IMR-90 (cell line): ENCODE results near the gene AKAP1. TPM values are rescaled to one million over a fixed set of nuclear protein-coding genes. Genes with fewer than 3 reads are reported as not detected.

ENCODE experiments used
- ATAC-seq: fragments of 200-7000 bp; cut with Tn5 transposase; 2 replicates; pipeline ENCODE4 v1.9.1; 2020; ENCODE audit warnings: low read depth, mild to moderate bottlenecking, moderate library complexity
- BruUV-seq: library from RNA; stranded (reverse); fragments of 400-500 nt; replicated peaks from 2 replicates; lab custom pipeline; 2021; lab: Mats Ljungman, UMichigan
- CTCF ChIA-PET: fragments of 300-600 bp; formaldehyde crosslinking; extraction: SDS; loops from one replicate; lab custom pipeline; 2021; ENCODE audit warnings: antibody characterized with exemption; lab: Yijun Ruan, JAX
- POLR2A ChIA-PET: fragments of 300-600 bp; sonication (Branson Sonifier 250); formaldehyde crosslinking; loops from one replicate; lab custom pipeline; 2022; ENCODE audit warnings: antibody characterized with exemption; ENCODE audit not compliant: unreplicated experiment; lab: Charles Lee
- DNase-seq: peaks from one replicate; pipeline ENCODE4 v3.0.0; 2013
- H2AFZ ChIP-seq: replicated peaks from 2 replicates; pipeline ENCODE3; 2013; ENCODE audit warnings: low read length, mild to moderate bottlenecking; ENCODE audit not compliant: poor library complexity
- H2AK5ac ChIP-seq: 2 replicates; pipeline ENCODE4 v1.6.1; 2013; ENCODE audit warnings: low read depth, low read length, inconsistent platforms
- H2AK9ac ChIP-seq: replicated peaks from 2 replicates; pipeline ENCODE3; 2013; ENCODE audit warnings: mild to moderate bottlenecking, low read depth, low read length, moderate library complexity; ENCODE audit not compliant: poor library complexity
- H2BK120ac ChIP-seq: 2 replicates; pipeline ENCODE4 v1.6.1; 2013; ENCODE audit warnings: low read depth, low read length, inconsistent platforms
- H2BK15ac ChIP-seq: 3 replicates; pipeline ENCODE4 v1.6.1; 2013; ENCODE audit warnings: low read depth, low read length, inconsistent platforms
- H2BK20ac ChIP-seq: 2 replicates; pipeline ENCODE4 v1.6.1; 2013; ENCODE audit warnings: low read depth, mild to moderate bottlenecking, inconsistent platforms, low read length, moderate library complexity
- H2BK5ac ChIP-seq: 2 replicates; pipeline ENCODE4 v1.6.1; 2013; ENCODE audit warnings: mild to moderate bottlenecking, low read depth, low read length, inconsistent platforms; ENCODE audit not compliant: poor library complexity, severe bottlenecking
- H3K14ac ChIP-seq: replicated peaks from 2 replicates; pipeline ENCODE4 v1.6.1; 2013; ENCODE audit warnings: low read depth, low read length, inconsistent platforms
- H3K18ac ChIP-seq: 2 replicates; pipeline ENCODE4 v1.6.1; 2013; ENCODE audit warnings: low read depth, low read length, control low read depth
- H3K23ac ChIP-seq: 2 replicates; pipeline ENCODE4 v1.6.1; 2013; ENCODE audit warnings: low read depth, low read length, inconsistent platforms
- H3K27ac ChIP-seq: 2 replicates; pipeline ENCODE4 v1.5.1; 2013; ENCODE audit warnings: mild to moderate bottlenecking, control low read depth, low read length; ENCODE audit not compliant: insufficient read depth
- H3K27me3 ChIP-seq: 2 replicates; pipeline ENCODE4 v1.6.1; 2013; ENCODE audit warnings: low read length; ENCODE audit not compliant: control insufficient read depth, insufficient read depth
- H3K36me3 ChIP-seq: 2 replicates; pipeline ENCODE4 v1.6.1; 2013; ENCODE audit warnings: low read length, mixed read lengths; ENCODE audit not compliant: control insufficient read depth, insufficient read depth
- H3K4ac ChIP-seq: 2 replicates; pipeline ENCODE4 v1.6.1; 2013; ENCODE audit warnings: low read depth, low read length, inconsistent platforms
- H3K4me1 ChIP-seq: 2 replicates; pipeline ENCODE4 v1.6.1; 2013; ENCODE audit warnings: low read length, mixed read lengths; ENCODE audit not compliant: control insufficient read depth, insufficient read depth
- H3K4me2 ChIP-seq: 2 replicates; pipeline ENCODE4 v1.6.1; 2013; ENCODE audit warnings: low read depth, mild to moderate bottlenecking, control low read depth, low read length, moderate library complexity
- H3K4me3 ChIP-seq: 2 replicates; pipeline ENCODE4 v1.5.1; 2013; ENCODE audit warnings: low read depth, mild to moderate bottlenecking, control low read depth, low read length, moderate library complexity; ENCODE audit not compliant: insufficient read depth
- H3K56ac ChIP-seq: 2 replicates; pipeline ENCODE4 v1.6.1; 2013; ENCODE audit warnings: low read length, inconsistent platforms; ENCODE audit not compliant: insufficient read depth; ENCODE audit errors: extremely low read depth
- H3K79me1 ChIP-seq, 2 experiments: 2 replicates each; pipeline ENCODE4 v1.6.1; 2013; ENCODE audit warnings: low read length in 2 of 2, inconsistent platforms in 1 of 2, low read depth in 1 of 2
- H3K9ac ChIP-seq: 2 replicates; pipeline ENCODE4 v1.6.1; 2013; ENCODE audit warnings: low read depth, low read length, control low read depth
- H3K9me1 ChIP-seq: 2 replicates; pipeline ENCODE4 v1.6.1; 2013; ENCODE audit warnings: low read length, inconsistent platforms; ENCODE audit not compliant: insufficient read depth
- H3K9me3 ChIP-seq: 2 replicates; pipeline ENCODE4 v1.6.1; 2013; ENCODE audit warnings: low read length; ENCODE audit not compliant: control insufficient read depth, insufficient read depth
- H4K20me1 ChIP-seq: 2 replicates; pipeline ENCODE4 v1.6.1; 2013; ENCODE audit warnings: low read length, inconsistent platforms; ENCODE audit not compliant: insufficient read depth
- H4K5ac ChIP-seq: 2 replicates; pipeline ENCODE4 v1.6.1; 2013; ENCODE audit warnings: mild to moderate bottlenecking, low read depth, low read length, control low read depth
- H4K8ac ChIP-seq, 2 experiments: 2 replicates each; pipeline ENCODE4 v1.6.1; 2013; ENCODE audit warnings: low read depth in 2 of 2, low read length in 2 of 2, control low read depth in 1 of 2, inconsistent platforms in 1 of 2
- H4K91ac ChIP-seq: 2 replicates; pipeline ENCODE4 v1.6.1; 2013; ENCODE audit warnings: low read depth, low read length, inconsistent platforms; ENCODE audit not compliant: insufficient read depth
- MAFK ChIP-seq: IDR thresholded peaks from 2 replicates; pipeline ENCODE4 v1.6.1; 2012; ENCODE audit warnings: low read depth, low read length, improper control_type of control experiment
- MAZ ChIP-seq: IDR thresholded peaks from 2 replicates; pipeline ENCODE4 v1.6.1; 2012; ENCODE audit warnings: low read depth, mild to moderate bottlenecking, low read length, improper control_type of control experiment, moderate library complexity, borderline replicate concordance
- MXI1 ChIP-seq: IDR thresholded peaks from 2 replicates; pipeline ENCODE4 v1.6.1; 2012; ENCODE audit warnings: low read depth, mild to moderate bottlenecking, low read length, moderate library complexity, borderline replicate concordance
- NFE2L2 ChIP-seq: fragments of 150-350 bp; IDR thresholded peaks from 2 replicates; pipeline ENCODE4 v1.6.1; 2016; ENCODE audit warnings: low read depth, mild to moderate bottlenecking, low read length
- POLR2A ChIP-seq: IDR thresholded peaks from 2 replicates; pipeline ENCODE4 v1.6.1; 2012; ENCODE audit warnings: mild to moderate bottlenecking, low read depth, low read length
- RAD21 ChIP-seq: IDR thresholded peaks from 2 replicates; pipeline ENCODE4 v1.6.1; 2012; ENCODE audit warnings: low read length, improper control_type of control experiment
- WGBS, 2 experiments: methylation state at CpG; one replicate each; pipeline versions ENCODE4 v1.1.5 to v1.1.7; 2013; ENCODE audit warnings: missing lambda C conversion rate in 2 of 2; ENCODE audit not compliant: insufficient read length in 1 of 2; ENCODE audit errors: extremely low coverage in 2 of 2; 5-methylcytosine and 5-hydroxymethylcytosine counted together
- dilution Hi-C: fragments of 300-500 bp; cut with HindIII; formaldehyde crosslinking; loops from one replicate; pipeline ENCODE4 v1.14.3; 2018; ENCODE audit warnings: low sequenced_read_pairs; ENCODE audit not compliant: unreplicated experiment
- in situ Hi-C: fragments of 300-500 bp; cut with MboI; formaldehyde crosslinking; loops from 3 replicates; pipeline ENCODE4 v1.14.3; 2019; ENCODE audit warnings: low sequenced_read_pairs, inconsistent platforms, mixed read lengths
- intact Hi-C: fragments of 100-400 bp; cut with micrococcal nuclease; formaldehyde crosslinking; loops from 2 replicates; pipeline ENCODE4 v1.10.0; 2022
- polyA plus RNA-seq, 3 experiments: library from polyadenylated mRNA; depleted of rRNA; stranded (reverse); fragments of >200 nt; gene quantifications; 2 replicates each; pipeline ENCODE4 v1.2.3, GENCODE V29; 2012; ENCODE audit warnings: low replicate concordance in 1 of 3
- total RNA-seq: library from RNA; depleted of rRNA; stranded (reverse); fragments of >200 nt; gene quantifications from 2 replicates; pipeline ENCODE4 v1.2.3, GENCODE V29; 2012

AKAP1 gene
- total and polyA plus RNA-seq, 2 of the 4 experiments (the other 2 are of a cell fraction): 10.2 to 17.4 TPM

- ChIA-PET POLR2A (no interaction called here), CTCF (no interaction called here)
- H2BK15ac ChIP-seq: no peak overlapping the region
- H3K9me1 ChIP-seq: no peaks in the 10 kb centered on the region
- intact Hi-C loops: no loop called here
- no CpG with 5 or more reads among the region's 3 CpGs for WGBS, 2 experiments
- no peaks in the 10 kb centered on the region for H3K9me3 ChIP-seq
- H2BK120ac ChIP-seq: no peak overlapping the region
- no peaks in the 10 kb centered on the region for H3K36me3 ChIP-seq
- H3K18ac ChIP-seq: no peak overlapping the region
- no peak overlapping the region for H2AK5ac ChIP-seq
- ATAC-seq (no peak), DNase-seq (no peak)
- in situ Hi-C loops: no loop called here
- H3K4me2 ChIP-seq: no peak overlapping the region
- H3K9ac ChIP-seq: no peak overlapping the region
- no peak overlapping the region for H2BK20ac ChIP-seq
- dilution Hi-C loops: no loop called here
- H3K23ac ChIP-seq: no peak overlapping the region
- no peak overlapping the region for H4K5ac ChIP-seq
- H2AFZ ChIP-seq: no peak overlapping the region
- no peak overlapping the region for H4K91ac ChIP-seq
- no peak for TF ChIP-seq POLR2A
- TF ChIP-seq MXI1: no peak
- TF ChIP-seq MAZ: no peak
- TF ChIP-seq MAFK: peak; percentile 59
- TF ChIP-seq RAD21: no peak
- TF ChIP-seq NFE2L2: peak; percentile 86
- no peak overlapping the region for H3K4me3 ChIP-seq
- H4K20me1 ChIP-seq: no peaks in the 10 kb centered on the region
- H3K27ac ChIP-seq: no peak overlapping the region
- H2AK9ac ChIP-seq: no peak overlapping the region
- H3K4ac ChIP-seq: no peak overlapping the region
- no peak overlapping the region for H2BK5ac ChIP-seq
- H4K8ac ChIP-seq: no peak overlapping the region
- no peaks in the 10 kb centered on the region for H3K4me1 ChIP-seq
- no TSS peak for BruUV-seq
- no peak overlapping the region for H3K56ac ChIP-seq
- H3K14ac ChIP-seq: no peak overlapping the region
- peaks cover 2% of the 10 kb centered on the region; the same call in 1 of the 2 replicates for H3K27me3 ChIP-seq
- H3K79me1 ChIP-seq: no peaks in the 10 kb centered on the region
Measured at GRCh38 chr17:57160624-57161023, 75.6 kb downstream of the AKAP1 start.
